Neural cell (in vitro differentiated cells): ENCODE data around the gene RFX8.

Experiments
- EZH2 ChIP-seq: fragments of 200-600, 300-800 bp; shearing (Covaris generic), sonication (generic); IDR thresholded peaks from 2 replicates; pipeline ENCODE4 v1.6.1; 2014; ENCODE audit warnings: antibody characterized with exemption, low read length, borderline replicate concordance, mild to moderate bottlenecking; ENCODE audit not compliant: insufficient read depth, poor library complexity, severe bottlenecking
- POLR2AphosphoS5 ChIP-seq: IDR thresholded peaks from 2 replicates; pipeline ENCODE4 v1.6.1; 2012
- SMC3 ChIP-seq: fragments of 450-650 bp; conservative IDR thresholded peaks from 2 replicates; pipeline ENCODE4 v1.6.1; 2014; ENCODE audit warnings: antibody characterized with exemption, mild to moderate bottlenecking, moderate library complexity; ENCODE audit not compliant: poor library complexity
- TAF1 ChIP-seq: IDR thresholded peaks from 2 replicates; pipeline ENCODE4 v1.6.1; 2012; ENCODE audit warnings: low read depth
- TF ChIP-seq, protein P1 (sequence below): fragments of 450-650 bp; IDR thresholded peaks from 2 replicates; pipeline ENCODE4 v1.5.1; 2014; ENCODE audit warnings: antibody characterized with exemption, mild to moderate bottlenecking, moderate library complexity; ENCODE audit not compliant: poor library complexity, severe bottlenecking

GRCh38 chr2:101464841-101465240, 10.1 kb downstream of the RFX8 start:
- TF ChIP-seq, protein P1, sequence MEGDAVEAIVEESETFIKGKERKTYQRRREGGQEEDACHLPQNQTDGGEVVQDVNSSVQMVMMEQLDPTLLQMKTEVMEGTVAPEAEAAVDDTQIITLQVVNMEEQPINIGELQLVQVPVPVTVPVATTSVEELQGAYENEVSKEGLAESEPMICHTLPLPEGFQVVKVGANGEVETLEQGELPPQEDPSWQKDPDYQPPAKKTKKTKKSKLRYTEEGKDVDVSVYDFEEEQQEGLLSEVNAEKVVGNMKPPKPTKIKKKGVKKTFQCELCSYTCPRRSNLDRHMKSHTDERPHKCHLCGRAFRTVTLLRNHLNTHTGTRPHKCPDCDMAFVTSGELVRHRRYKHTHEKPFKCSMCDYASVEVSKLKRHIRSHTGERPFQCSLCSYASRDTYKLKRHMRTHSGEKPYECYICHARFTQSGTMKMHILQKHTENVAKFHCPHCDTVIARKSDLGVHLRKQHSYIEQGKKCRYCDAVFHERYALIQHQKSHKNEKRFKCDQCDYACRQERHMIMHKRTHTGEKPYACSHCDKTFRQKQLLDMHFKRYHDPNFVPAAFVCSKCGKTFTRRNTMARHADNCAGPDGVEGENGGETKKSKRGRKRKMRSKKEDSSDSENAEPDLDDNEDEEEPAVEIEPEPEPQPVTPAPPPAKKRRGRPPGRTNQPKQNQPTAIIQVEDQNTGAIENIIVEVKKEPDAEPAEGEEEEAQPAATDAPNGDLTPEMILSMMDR = no peak
- TF ChIP-seq SMC3 = no peak
- TF ChIP-seq EZH2 = no peak
- TF ChIP-seq POLR2AphosphoS5 = no peak
- TF ChIP-seq TAF1 = no peak
